ENCODE data around the gene SMAP2. TPM values are rescaled to one million over a fixed set of nuclear protein-coding genes. Genes with fewer than 3 reads are reported as not detected.

The SMAP2 gene
- total RNA-seq, 2 experiments from 2014 or later, result 204 to 209 TPM

DNA sequence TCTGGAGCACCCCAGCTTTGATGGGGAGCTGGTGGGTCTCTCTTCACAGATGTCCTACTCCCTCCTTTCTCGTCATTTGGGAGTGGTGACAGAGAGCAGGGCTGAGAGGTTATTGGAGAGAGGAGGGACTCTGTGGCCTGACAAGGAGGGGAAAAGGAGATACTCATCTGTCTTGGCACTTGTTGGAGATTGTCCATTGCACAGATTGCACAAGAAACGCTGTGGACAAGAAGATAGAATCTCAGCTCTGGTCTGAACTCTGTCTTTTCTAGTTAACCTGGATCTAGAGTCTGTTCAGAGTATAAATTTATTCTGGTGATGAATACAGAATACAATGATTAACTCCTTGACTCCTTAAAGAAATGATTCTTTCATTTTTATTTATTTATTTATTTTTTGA is 22.4 kb upstream of the SMAP2 start:
- intact Hi-C loops (cut with micrococcal nuclease), result no loop called here
- H3K27ac Mint-ChIP-seq, result no peak overlapping the region
- CTCF ChIA-PET, result interaction anchor here (1.8 to 3.1 kb wide), 2 partner anchors 12 to 36 kb away, joined by 6 to 21 read pairs; no protein-coding TSS in a partner anchor

DNA sequence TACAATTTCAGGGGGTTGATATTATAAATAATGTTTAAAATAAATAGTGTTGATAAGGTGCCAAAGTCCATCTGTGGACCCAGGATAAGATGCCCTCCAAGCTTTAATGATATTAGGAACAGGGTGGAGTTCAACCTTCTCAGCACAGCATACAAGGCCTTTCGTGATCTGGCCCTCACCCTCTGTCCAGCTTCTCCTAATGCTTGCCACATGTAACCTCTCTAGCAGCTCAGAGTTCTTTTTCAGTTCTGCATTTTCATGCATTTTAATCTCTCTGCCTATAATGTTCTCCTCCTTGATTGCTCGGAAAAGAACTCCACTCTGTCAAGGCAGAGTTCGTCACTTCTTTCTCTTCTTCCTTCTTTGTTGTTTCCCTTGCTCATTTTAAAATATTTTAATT is 21.4 kb upstream of the SMAP2 start:
- no peaks in the 10 kb centered on the region for H3K9me3 Mint-ChIP-seq
- H3K4me1 Mint-ChIP-seq (ENCODE audit: low read depth), result peaks cover 2% of the 10 kb centered on the region
- ChIA-PET CTCF (interaction anchor here (0.9 to 3.1 kb wide), 4 partner anchors 10 to 208 kb away, joined by 3 to 21 read pairs (median 11); no protein-coding TSS in a partner anchor), POLR2A (interaction anchor here (0.8 to 1.0 kb wide), 3 partner anchors 11 to 277 kb away, joined by 3 to 4 read pairs (median 3); no protein-coding TSS in a partner anchor)
- intact Hi-C loops (cut with micrococcal nuclease), result no loop called here
- H3K27ac Mint-ChIP-seq, result no peak overlapping the region
- H3K36me3 Mint-ChIP-seq (ENCODE audit: low read depth), result no peaks in the 10 kb centered on the region
- no peaks in the 10 kb centered on the region for H3K27me3 Mint-ChIP-seq
- DNase-seq, result no peak
- no peak for ATAC-seq
- no peak overlapping the region for H3K4me3 Mint-ChIP-seq
- TF ChIP-seq, protein P1, sequence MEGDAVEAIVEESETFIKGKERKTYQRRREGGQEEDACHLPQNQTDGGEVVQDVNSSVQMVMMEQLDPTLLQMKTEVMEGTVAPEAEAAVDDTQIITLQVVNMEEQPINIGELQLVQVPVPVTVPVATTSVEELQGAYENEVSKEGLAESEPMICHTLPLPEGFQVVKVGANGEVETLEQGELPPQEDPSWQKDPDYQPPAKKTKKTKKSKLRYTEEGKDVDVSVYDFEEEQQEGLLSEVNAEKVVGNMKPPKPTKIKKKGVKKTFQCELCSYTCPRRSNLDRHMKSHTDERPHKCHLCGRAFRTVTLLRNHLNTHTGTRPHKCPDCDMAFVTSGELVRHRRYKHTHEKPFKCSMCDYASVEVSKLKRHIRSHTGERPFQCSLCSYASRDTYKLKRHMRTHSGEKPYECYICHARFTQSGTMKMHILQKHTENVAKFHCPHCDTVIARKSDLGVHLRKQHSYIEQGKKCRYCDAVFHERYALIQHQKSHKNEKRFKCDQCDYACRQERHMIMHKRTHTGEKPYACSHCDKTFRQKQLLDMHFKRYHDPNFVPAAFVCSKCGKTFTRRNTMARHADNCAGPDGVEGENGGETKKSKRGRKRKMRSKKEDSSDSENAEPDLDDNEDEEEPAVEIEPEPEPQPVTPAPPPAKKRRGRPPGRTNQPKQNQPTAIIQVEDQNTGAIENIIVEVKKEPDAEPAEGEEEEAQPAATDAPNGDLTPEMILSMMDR (IDR thresholded peaks at IDR 0.05), result no peak

More for the DNA sequence above, 22.4 kb upstream of the SMAP2 start:
- Mint-ChIP-seq H3K36me3 (ENCODE audit: low read depth) (no peaks in the 10 kb centered on the region), H3K9me3 (no peaks in the 10 kb centered on the region), H3K27me3 (no peaks in the 10 kb centered on the region), H3K4me1 (ENCODE audit: low read depth) (peaks cover 2% of the 10 kb centered on the region), H3K4me3 (no peak overlapping the region)
- TF ChIP-seq, protein P1 (IDR thresholded peaks at IDR 0.05), result no peak
- POLR2A ChIA-PET, result interaction anchor here (1.0 kb wide), 1 partner anchor 10 kb away, joined by 3 read pairs; no protein-coding TSS in a partner anchor
- ATAC-seq (no peak), DNase-seq (no peak)

DNA sequence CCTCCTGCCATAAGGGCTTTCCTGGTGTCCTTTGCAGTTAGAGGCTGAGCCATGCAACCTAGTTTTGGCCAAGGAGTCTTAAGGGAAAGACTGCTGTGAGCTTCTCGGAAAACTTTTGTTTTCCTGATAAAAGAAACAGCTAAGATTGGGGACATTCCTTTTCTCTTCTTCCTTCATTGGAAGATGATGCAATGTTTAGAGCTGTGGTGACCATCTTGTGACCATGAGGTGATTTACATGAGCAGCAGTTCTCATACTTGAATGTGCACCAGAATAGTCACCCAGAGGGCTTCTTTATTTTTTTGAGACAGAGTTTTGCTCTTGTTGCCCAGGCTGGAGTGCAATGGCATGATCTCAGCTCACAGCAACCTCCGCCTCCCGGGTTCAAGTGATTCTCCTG is 20.4 kb upstream of the SMAP2 start:
- TF ChIP-seq, protein P1 (IDR thresholded peaks at IDR 0.05), result no peak
- ChIA-PET POLR2A (interaction anchor here (1.4 kb wide), 1 partner anchor 14 kb away, joined by 4 read pairs; no protein-coding TSS in a partner anchor), CTCF (interaction anchor here (1.0 to 3.1 kb wide), 3 partner anchors 8 to 14 kb away, joined by 3 to 21 read pairs (median 16); no protein-coding TSS in a partner anchor)
- no peak overlapping the region for H3K4me3 Mint-ChIP-seq
- peaks cover 2% of the 10 kb centered on the region for H3K4me1 Mint-ChIP-seq (ENCODE audit: low read depth)
- DNase-seq, result no peak
- peaks cover 6% of the 10 kb centered on the region for H3K9me3 Mint-ChIP-seq
- H3K36me3 Mint-ChIP-seq (ENCODE audit: low read depth), result peaks cover 1% of the 10 kb centered on the region
- ATAC-seq, result no peak
- H3K27me3 Mint-ChIP-seq, result no peaks in the 10 kb centered on the region
- no peak overlapping the region for H3K27ac Mint-ChIP-seq
- intact Hi-C loops (cut with micrococcal nuclease), result no loop called here

DNA sequence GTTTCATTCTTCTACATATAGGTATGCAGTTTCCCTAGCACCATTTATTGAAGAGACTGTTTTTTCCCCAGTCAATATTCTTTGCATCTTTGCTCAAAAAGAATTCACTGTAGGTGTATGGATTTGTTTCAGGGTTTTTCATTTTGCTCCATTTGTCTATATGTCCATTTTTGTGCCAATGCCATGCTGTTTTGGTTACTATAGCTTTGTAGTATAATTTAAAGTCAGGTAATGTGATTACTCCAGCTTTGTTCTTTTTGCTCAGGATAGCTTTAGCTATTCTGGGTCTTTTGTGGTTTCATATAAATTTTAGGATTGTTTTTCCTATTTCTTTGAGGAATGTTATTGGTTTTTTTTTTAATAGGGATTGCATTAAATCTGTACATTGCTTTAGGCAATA is 15.9 kb upstream of the SMAP2 start:
- no peaks in the 10 kb centered on the region for H3K27me3 Mint-ChIP-seq
- ATAC-seq (no peak), DNase-seq (no peak)
- peaks cover 8% of the 10 kb centered on the region for H3K9me3 Mint-ChIP-seq
- POLR2A ChIA-PET, result interaction anchor here (1.2 kb wide), 1 partner anchor 17 kb away, joined by 5 read pairs; no protein-coding TSS in a partner anchor
- H3K36me3 Mint-ChIP-seq (ENCODE audit: low read depth), result peaks cover 1% of the 10 kb centered on the region
- TF ChIP-seq, protein P1 (IDR thresholded peaks at IDR 0.05), result no peak
- no peak overlapping the region for H3K27ac Mint-ChIP-seq
- CTCF ChIA-PET, result interaction anchor here (1.9 to 2.0 kb wide), 2 partner anchors 19 to 214 kb away, joined by 6 read pairs; no protein-coding TSS in a partner anchor
- intact Hi-C loops (cut with micrococcal nuclease), result no loop called here
- no peak overlapping the region for H3K4me3 Mint-ChIP-seq
- peaks cover 2% of the 10 kb centered on the region for H3K4me1 Mint-ChIP-seq (ENCODE audit: low read depth)

DNA sequence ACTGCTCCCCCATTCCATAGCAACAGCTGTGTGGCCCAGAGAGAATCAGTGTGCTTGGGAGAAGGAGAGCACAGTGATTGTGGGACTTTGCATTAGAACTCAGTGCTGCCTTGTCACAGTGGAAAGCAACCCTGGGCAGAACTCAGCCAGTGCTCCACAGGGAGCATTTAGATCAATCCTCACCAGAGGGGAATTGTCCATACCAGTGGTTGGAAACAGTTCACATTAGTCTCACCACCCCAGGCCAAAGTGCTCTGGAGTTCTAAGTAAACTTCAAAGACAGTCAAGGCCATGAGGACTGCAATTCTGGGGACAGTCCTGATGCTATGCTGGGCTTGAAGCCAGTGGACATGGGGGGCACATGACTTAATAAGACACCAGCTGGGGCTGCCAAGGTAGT is 12.9 kb upstream of the SMAP2 start:
- CTCF ChIA-PET, result no interaction called here
- no peak overlapping the region for H3K27ac Mint-ChIP-seq

More for the DNA sequence above, 12.9 kb upstream of the SMAP2 start:
- DNase-seq (no peak), ATAC-seq (no peak)
- Mint-ChIP-seq H3K27me3 (no peaks in the 10 kb centered on the region), H3K9me3 (peaks cover 8% of the 10 kb centered on the region), H3K36me3 (ENCODE audit: low read depth) (peaks cover 1% of the 10 kb centered on the region), H3K4me1 (ENCODE audit: low read depth) (peaks cover 13% of the 10 kb centered on the region), H3K4me3 (no peak overlapping the region)
- intact Hi-C loops (cut with micrococcal nuclease), result no loop called here
- POLR2A ChIA-PET, result interaction anchor here (0.6 to 0.7 kb wide), 3 partner anchors 13 to 47 kb away, joined by 3 read pairs; partner anchors contain the start of gene SMAP2
- TF ChIP-seq, protein P1 (IDR thresholded peaks at IDR 0.05), result no peak

Measured in activated CD8-positive, alpha-beta T cell treated with anti-CD3 and anti-CD28 coated beads for 36 hours (primary cell).